ENCODE data around the gene SLC1A4. TPM values are rescaled to one million over a fixed set of nuclear protein-coding genes. Genes with fewer than 3 reads are reported as not detected.

Gene SLC1A4
- total RNA-seq, 6 donors from 2014 or later, result 5.2 to 15.2 (median 9.7) TPM

DNA sequence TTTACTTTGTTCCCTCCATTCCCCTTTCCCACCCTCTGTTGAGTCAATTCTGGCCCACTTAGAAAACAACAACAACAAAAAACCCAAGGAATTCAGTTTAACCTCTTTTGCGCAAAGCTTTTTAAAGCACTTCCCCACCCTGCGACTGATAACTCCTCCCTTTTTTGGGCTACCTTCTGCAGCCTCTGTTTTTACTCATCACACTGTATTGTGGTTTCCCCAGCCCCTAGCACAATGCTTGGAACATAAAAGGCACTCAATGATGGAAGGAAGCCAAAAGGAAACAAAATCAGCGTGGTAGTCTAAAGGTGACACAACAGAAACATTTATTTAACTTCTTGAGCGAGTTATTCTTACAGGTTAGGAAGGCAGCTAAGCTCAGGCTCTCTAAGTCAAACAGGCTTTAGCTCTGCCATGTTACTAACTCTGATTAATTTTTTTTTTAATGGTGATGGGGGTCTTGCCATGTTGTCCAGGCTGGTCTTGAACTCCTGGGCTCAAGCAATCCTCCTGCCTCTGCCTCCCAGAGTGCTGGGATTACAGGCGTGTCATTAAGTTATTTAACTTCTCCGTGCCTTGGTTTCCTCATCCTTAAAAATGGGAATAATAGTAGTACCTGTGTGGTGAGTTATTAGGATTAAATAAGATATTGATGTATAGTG is 68.3 kb downstream of the SLC1A4 start:
- H3K27ac ChIP-seq, result peak overlapping the region; percentile 85 to 93 (median 86)
- TF ChIP-seq EP300 (IDR thresholded peaks at IDR 0.05), result no peak
- TF ChIP-seq POLR2AphosphoS5 (IDR thresholded peaks at IDR 0.05), result no peak
- no peak for TF ChIP-seq POLR2A (IDR thresholded peaks at IDR 0.05)
- TF ChIP-seq, protein P1, sequence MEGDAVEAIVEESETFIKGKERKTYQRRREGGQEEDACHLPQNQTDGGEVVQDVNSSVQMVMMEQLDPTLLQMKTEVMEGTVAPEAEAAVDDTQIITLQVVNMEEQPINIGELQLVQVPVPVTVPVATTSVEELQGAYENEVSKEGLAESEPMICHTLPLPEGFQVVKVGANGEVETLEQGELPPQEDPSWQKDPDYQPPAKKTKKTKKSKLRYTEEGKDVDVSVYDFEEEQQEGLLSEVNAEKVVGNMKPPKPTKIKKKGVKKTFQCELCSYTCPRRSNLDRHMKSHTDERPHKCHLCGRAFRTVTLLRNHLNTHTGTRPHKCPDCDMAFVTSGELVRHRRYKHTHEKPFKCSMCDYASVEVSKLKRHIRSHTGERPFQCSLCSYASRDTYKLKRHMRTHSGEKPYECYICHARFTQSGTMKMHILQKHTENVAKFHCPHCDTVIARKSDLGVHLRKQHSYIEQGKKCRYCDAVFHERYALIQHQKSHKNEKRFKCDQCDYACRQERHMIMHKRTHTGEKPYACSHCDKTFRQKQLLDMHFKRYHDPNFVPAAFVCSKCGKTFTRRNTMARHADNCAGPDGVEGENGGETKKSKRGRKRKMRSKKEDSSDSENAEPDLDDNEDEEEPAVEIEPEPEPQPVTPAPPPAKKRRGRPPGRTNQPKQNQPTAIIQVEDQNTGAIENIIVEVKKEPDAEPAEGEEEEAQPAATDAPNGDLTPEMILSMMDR (IDR thresholded peaks at IDR 0.05), result no peak
- 39 to 47% methylated on average over 6 of the region's 6 CpGs for WGBS, 2 donors
- H3K4me3 ChIP-seq, result peak overlapping the region in 3 of 4 donors; percentile 90 to 97 (median 91)
- H3K9me3 ChIP-seq, result no peaks in the 10 kb centered on the region
- ATAC-seq (ENCODE audit: low FRiP score in 2 of 2), result no peak
- H3K27me3 ChIP-seq, result no peaks in the 10 kb centered on the region
- peaks cover 13 to 33% (median 24%) of the 10 kb centered on the region in 4 donors for H3K4me1 ChIP-seq
- DNase-seq, result no peak
- no peaks in the 10 kb centered on the region for H3K36me3 ChIP-seq

- TF ChIP-seq POLR2AphosphoS5 (IDR thresholded peaks at IDR 0.05), result peak in 1 of 2 donors; percentile 70
- no peak for TF ChIP-seq POLR2A (IDR thresholded peaks at IDR 0.05)
- H3K27ac ChIP-seq, result peak overlapping the region in 1 of 4 donors; percentile 7
- DNase-seq, result no peak
- no peaks in the 10 kb centered on the region for H3K36me3 ChIP-seq
- no peaks in the 10 kb centered on the region for H3K9me3 ChIP-seq
- no peak for ATAC-seq (ENCODE audit: low FRiP score in 2 of 2)
- H3K4me1 ChIP-seq, result peaks cover 17 to 42% (median 26%) of the 10 kb centered on the region in 4 donors
- H3K27me3 ChIP-seq, result no peaks in the 10 kb centered on the region
- WGBS, 2 donors, result 53 to 72% methylated on average over 1 of the region's 1 CpG
- no peak overlapping the region for H3K4me3 ChIP-seq
Observed at GRCh38 chr2:65059071-65059470, 69.9 kb downstream of the SLC1A4 start.

DNA sequence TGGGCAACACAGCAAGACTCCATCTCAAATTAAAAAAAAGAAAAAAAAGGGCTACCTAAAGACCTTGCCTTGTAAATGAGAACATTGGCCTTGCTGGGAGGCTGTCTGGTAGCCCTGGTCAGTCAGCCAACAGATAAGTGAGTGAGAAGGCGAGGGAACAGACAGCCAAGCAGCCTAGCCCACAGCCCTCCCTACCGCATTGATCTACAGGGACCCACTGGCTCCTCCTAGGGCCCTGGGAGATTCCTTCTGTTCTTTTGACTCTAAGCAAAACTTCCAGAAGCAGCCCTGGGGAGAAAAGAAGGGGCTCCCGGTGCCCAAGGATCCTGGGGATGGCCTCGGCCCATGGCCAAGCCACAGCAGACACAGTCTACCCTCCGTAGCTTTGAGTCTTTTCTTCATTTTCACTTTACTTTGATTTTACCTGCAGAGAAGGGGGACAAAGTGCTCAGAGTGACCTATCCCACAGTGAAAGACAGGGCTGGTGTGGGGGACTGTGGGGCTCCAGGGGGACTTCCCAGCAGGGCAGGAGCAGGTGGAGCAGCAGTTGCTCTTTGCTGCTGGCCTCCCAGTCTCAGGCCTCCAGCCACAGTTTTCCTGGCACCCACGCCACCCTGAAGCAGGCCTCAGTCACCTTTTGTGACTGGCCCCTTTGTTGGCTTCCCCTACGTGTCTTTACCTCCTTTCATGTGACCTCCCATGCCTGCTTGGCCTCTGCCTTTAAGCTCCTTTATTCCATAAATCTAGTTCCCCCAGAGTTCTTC is 72.1 kb downstream of the SLC1A4 start:
- Histone ChIP-seq H3K9me3 (no peaks in the 10 kb centered on the region), H3K27me3 (no peaks in the 10 kb centered on the region), H3K4me3 (no peak overlapping the region), H3K36me3 (no peaks in the 10 kb centered on the region), H3K4me1 (peaks cover 34 to 57% (median 39%) of the 10 kb centered on the region in 4 donors), H3K27ac (no peak overlapping the region)
- WGBS, 2 donors, result 87 to 94% methylated on average over 7 of the region's 7 CpGs
- ATAC-seq (ENCODE audit: low FRiP score in 2 of 2), result no peak
- TF ChIP-seq, protein P1 (IDR thresholded peaks at IDR 0.05), result no peak
- TF ChIP-seq EP300 (IDR thresholded peaks at IDR 0.05), result no peak
- TF ChIP-seq POLR2AphosphoS5 (IDR thresholded peaks at IDR 0.05), result no peak
- TF ChIP-seq POLR2A (IDR thresholded peaks at IDR 0.05), result no peak
- no peak for DNase-seq

GRCh38 chr2:65061910-65062339 is 72.7 kb downstream of the SLC1A4 start:
- H3K27me3 ChIP-seq, result no peaks in the 10 kb centered on the region
- H3K4me1 ChIP-seq, result peaks cover 34 to 57% (median 39%) of the 10 kb centered on the region in 4 donors
- H3K4me3 ChIP-seq, result no peak overlapping the region
- no peak for TF ChIP-seq POLR2A (IDR thresholded peaks at IDR 0.05)
- TF ChIP-seq, protein P1 (IDR thresholded peaks at IDR 0.05), result no peak
- no peak for TF ChIP-seq POLR2AphosphoS5 (IDR thresholded peaks at IDR 0.05)
- no peak for TF ChIP-seq EP300 (IDR thresholded peaks at IDR 0.05)
- H3K27ac ChIP-seq, result no peak overlapping the region
- no peaks in the 10 kb centered on the region for H3K9me3 ChIP-seq
- no peak for DNase-seq
- ATAC-seq (ENCODE audit: low FRiP score in 2 of 2), result no peak
- 91 to 94% methylated on average over 8 of the region's 8 CpGs for WGBS, 2 donors
- H3K36me3 ChIP-seq, result no peaks in the 10 kb centered on the region
